HG03196 (cell line): ENCODE results near the gene LSS.
"Not testable (repeated sequence)": the region's sequence is repeated elsewhere in the genome, so short reads cannot be mapped to it uniquely, and the experiment has no call there.

Experiments
- ATAC-seq: cut with Tn5 transposase; IDR thresholded peaks from one replicate; pipeline ENCODE4 v1.9.1; 2021; ENCODE audit not compliant: unreplicated experiment

LSS gene

GRCh38 chr21:46155514-46156377 is 72.8 kb downstream of the LSS start, which contains the start of gene FTCD:
FTCD (minus strand) TSS chr21:46155579; CDS start chr21:46155523, 56 bp downstream.
- ATAC-seq = no peak

DNA sequence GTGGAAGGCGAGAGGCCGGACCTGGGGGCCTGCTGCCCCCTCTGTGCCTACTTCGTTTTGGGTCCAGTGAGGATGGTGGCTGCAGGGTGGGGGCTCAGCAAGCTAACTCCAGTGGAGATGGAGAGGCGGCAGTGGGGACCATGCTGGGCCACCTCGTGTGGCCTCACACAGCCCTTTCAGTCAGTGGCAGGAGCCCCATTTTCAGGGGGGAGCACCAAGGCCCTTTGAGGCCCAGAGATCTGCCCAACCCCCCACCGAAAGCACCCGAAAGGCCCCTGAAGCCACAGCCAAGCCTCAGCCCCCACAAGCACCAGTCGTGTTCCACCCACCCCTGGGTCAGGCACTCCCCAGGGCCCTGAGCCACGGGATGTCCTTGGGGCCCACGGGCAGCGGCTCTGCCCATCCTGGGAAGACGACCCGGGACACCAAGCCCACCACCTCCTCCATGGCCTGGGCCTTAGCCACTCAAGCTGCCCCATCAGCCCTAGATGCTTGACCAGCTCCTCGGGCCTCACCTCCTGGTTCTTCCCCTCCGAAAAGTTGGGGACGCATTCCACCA is 73.5 kb downstream of the LSS start:
- no peak for ATAC-seq

- ATAC-seq = no peak
These were observed 74.2 kb downstream of the LSS start for GRCh38 chr21:46154155-46154954.

- no peak for ATAC-seq
These were observed 75.1 kb downstream of the LSS start for GRCh38 chr21:46153247-46154154.

DNA sequence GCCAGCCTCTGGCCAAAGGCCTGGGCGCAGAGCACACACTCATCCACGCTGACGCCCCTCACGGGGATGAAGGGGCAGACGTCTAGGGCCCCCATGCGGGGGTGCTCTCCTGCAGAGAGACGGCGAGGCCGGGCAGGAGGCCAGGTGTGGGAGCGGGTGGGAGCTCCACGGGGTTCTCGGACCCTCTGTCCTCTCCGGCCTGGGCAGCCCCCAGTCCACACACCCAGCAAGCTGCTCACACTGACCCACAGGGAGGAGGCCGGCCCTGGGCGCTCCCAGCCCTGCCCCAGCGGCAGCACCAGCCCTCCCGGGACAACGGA is 75.7 kb downstream of the LSS start:
- ATAC-seq = no peak

DNA sequence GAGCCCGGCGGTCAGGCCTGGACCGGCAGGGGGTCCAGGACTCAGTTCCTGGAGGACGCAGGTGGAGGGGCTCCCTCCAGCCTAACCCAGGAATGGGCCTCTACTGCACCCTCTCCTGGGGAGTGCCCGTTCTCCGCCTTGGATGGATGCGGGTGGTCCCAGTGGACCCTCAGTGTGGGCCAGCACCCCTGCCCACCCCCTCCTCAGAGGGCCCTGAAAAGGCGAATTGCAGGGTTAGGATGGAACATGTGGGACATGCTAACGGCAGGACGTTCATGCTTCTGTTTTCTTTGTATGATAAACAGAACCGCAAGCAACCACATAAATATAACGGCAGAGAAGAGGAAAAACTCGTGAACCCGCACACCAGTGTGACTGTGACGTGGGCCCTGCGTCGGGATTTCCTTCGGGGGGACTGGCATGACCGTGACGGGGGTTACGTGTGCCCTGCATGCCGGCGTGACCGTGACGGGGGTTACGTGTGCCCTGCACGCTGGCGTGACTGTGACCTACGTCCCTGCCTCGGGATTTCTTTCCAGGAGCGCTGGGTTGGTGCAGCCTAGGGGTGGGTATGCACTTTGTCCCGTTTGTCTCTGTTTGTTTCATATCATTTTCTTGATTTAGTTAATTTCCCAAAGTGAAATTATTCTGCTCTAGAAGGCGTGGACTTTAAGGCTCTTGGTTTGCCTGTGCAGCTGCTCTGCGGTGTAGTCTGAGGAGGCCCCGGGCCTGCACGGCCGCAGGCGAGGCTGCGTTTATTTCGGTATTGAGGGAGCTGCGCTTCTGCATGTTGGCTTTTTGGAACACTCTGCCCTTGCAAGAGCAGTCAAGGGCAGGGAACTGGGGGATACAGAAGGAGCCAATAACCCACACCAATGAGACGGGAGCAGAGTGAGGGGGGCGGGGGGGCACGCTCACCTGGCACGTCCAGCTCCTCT is 76.3 kb downstream of the LSS start:
- no peak for ATAC-seq

DNA sequence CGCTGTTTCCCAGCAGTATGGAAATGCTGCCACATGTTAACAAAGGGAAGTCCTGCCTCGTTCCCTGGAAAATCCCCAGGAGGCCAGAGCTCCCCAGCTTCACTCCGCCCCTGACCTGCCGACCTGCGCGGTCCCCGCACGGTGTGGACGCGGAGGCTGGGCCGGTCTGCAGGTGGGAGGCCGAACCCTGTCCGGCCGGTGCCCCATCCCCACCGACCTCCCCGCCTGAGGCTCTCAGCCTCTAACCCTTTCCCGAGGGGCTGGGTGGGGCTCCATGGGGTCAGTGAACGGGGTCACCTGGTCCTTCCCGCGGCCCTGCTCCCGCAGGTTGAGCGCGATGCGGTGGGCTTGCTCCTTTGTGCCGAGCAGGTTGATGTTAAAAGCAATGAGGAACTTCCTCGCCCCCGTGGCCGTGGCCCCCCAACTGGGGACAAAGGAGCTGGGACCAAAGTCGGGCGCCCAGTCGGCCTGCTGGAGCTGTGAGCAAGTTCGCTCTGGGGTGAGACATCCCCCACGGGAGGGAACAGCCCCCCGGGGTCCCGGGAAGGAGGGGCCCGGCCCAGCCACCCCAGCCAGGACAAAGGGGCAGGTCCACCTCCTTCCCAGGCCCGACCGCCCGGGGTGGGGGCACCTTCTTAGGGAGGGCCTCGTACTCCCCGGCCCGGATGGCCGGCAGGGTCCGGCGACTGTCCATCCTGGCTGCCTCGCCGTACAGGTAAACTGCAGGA is 77.1 kb downstream of the LSS start:
- no peak for ATAC-seq

GRCh38 chr21:46150491-46151121 is 78.0 kb downstream of the LSS start:
- ATAC-seq = no peak

GRCh38 chr21:46150073-46150472 is 78.5 kb downstream of the LSS start:
- no peak for ATAC-seq

DNA sequence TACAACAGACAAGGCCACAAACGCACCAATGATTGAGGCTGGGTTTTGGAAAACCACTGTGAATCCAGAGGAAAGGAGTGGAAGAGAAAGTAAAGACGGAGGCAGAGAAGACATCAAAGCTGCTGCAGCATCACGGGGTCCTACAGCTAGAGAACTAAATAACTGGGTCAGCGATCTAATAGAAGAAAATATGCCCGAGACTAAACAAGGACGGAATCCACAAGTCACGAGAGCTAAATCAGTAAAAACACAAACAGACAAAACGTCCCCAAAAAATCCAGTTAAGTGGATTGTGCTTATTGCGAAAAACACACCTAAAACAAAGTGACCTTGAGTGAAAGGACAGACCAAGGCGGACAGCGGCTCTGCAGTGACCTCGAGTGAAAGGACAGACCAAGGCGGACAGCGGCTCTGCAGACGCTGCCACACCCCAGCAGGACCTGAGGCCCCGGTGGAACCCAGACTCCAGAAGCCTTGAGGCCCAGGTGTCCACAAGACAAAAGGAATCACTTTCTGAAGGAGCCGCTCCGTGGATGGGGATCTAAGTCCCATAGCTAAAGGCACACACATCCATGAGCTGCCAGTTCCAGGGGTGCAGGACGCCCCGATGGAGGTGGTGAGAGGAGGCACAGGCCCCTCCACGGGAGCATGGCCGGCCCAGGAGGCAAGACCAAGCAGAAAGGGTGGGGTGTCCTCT is 79.2 kb downstream of the LSS start:
- no peak for ATAC-seq

DNA sequence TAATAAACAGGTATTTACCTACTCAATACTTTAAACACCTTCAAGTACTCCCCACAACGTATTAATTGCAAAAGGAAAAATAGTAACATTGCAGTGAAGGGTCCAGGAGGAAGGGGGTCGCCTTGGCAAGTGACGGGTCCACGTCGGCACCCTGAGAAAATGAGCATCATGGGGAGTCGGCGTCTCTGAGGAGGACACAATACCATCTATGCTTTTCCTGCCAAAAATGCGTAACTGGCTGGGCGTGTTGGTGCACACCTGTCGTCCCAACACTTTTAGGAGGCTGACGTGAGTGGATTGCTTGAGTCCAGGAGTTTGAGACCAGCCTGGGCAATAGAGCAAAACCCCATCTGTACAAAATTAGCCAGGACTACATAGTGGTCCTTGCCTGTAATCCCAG is 80.5 kb downstream of the LSS start:
- no peak for ATAC-seq

- not testable (repeated sequence) for ATAC-seq
These were observed 81.1 kb downstream of the LSS start for GRCh38 chr21:46147429-46147828.

DNA sequence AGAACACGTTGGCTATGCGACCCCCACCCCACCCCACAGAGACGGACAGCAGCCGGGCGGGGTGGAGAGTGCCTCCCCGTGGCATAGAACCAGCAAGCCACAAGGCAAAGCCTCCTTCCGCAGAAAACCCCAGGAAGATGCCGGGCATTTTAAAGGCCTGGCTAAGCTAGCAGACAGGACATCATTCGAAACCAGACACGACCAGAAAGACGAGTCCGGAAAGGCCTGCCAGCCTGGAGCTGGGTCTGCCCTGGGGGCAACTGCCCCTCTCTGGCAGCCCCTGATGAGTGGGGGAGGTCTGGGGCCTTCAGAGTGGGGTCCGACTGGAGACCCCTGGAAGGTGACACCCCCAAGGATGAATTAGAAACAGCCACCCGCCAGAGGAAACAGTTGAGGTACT is 81.7 kb downstream of the LSS start:
- no peak for ATAC-seq

GRCh38 chr21:46145840-46146691 is 82.5 kb downstream of the LSS start:
- no peak for ATAC-seq

DNA sequence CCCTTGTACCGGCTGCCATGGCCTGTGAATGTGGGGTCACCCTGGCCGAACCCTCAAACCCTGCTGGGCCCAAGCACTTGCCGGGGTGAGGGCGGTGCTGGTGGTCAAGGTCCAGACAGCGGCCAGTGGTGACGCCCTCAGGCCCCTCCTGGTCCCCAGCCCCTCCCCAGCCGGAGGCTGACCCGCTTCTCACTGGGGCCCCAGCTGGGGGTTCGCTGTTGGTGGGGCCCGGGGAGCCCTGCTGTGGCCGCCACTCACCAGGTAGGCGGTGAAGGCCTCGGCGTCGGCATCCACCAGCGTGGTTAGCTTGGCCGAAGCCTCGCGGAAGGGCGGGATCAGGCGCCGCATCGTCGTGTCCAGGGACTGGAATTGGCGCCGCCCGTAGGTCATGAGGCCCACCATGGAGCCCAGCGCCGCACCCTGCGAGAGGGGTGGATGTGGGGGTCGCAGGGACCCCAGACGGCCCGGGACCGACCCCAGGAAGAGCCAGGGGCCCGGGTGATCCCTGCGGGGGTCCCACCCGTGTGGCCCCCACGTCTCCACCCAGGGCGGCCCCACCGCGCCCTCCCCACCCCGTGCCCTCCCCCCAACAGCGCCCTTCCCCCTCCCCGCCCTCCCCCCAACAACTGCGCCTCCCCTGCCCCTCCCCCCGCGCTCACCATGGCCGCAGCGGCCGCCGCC is 83.3 kb downstream of the LSS start:
- ATAC-seq = no peak

- no peak for ATAC-seq
These were observed 84.0 kb downstream of the LSS start for GRCh38 chr21:46144464-46145070.
